Measurements from ENCODE around the gene MMP12. TPM values are rescaled to one million over a fixed set of nuclear protein-coding genes. Genes with fewer than 3 reads are reported as not detected.

MMP12 gene
- total RNA-seq, 4 donors from 2014 or later, result not detected

- TF ChIP-seq CTCF (IDR thresholded peaks at IDR 0.05) (no peak), EP300 (IDR thresholded peaks at IDR 0.05) (no peak), POLR2A (IDR thresholded peaks at IDR 0.05) (no peak)
- H3K9me3 ChIP-seq, result no peaks in the 10 kb centered on the region
- no peak for DNase-seq (ENCODE audit: low spot score in 2 of 2)
- 70 to 73% methylated on average over 5 of the region's 5 CpGs for WGBS, 2 donors
- H3K27me3 ChIP-seq, result no peaks in the 10 kb centered on the region
- H3K4me1 ChIP-seq, result no peaks in the 10 kb centered on the region
- no peak overlapping the region for H3K4me3 ChIP-seq
- no peaks in the 10 kb centered on the region for H3K36me3 ChIP-seq
- no peak overlapping the region for H3K27ac ChIP-seq
These were observed 44.6 kb downstream of the MMP12 start for GRCh38 chr11:102830001-102830727.

DNA sequence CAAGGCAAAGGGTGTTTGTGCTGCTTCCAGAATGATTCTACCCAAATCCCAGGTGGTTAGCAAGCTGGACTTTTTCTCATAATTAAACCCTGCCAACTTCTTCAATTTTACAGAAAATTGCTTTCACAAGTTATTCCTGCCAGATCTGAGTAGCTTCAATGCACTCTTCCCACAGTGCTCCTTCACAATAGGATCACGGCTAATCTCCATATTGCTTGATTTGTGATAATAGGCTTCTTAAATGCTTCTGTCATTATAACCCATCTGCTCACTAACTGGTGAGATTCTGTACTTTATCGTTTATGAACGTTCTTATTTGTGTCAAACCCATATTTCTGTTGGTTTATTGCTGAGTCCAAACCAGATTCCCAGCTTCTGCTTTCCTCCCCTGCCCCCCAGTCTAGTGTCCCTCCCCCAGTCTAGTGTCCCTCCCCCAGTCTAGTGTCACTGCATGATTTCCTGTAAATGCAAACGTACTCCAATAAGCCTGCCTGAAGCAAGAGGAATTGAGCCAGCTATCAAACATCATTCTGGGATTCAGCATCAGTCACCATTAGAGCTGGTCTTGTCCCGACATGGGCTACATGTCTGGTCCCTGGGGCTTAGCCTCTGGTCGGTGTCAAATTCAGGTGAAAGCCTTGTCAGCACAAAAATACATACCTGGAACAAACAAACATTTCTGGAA is 45.3 kb downstream of the MMP12 start:
- WGBS, 2 donors, result 68 to 71% methylated on average over 6 of the region's 6 CpGs
- no peak overlapping the region for H3K27ac ChIP-seq

DNA sequence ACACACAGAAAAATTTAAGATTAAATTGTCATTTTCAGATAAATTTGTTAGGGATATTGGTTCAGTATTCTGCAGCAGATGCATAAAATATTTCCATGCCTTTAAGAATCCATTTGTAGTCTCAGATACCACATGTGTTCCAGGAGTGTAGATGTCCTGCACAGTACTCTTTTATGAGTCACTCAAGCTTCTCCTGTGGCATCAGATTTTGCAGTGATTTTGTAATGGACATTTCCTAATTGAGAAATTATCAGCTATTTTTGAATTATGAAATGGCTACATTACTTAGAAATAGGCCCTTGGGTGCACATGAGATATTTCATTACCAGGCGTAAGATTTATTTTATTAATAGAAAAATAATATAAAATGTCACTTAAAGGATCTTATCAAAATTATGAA is 50.2 kb downstream of the MMP12 start:
- no peak for TF ChIP-seq EP300 (IDR thresholded peaks at IDR 0.05)
- TF ChIP-seq POLR2A (IDR thresholded peaks at IDR 0.05), result no peak
- TF ChIP-seq CTCF (IDR thresholded peaks at IDR 0.05), result no peak
- WGBS, 2 donors, result 93% methylated on average over 1 of the region's 1 CpG

More for the DNA sequence above, 45.3 kb downstream of the MMP12 start:
- Histone ChIP-seq H3K27me3 (no peaks in the 10 kb centered on the region), H3K4me1 (no peaks in the 10 kb centered on the region), H3K36me3 (no peaks in the 10 kb centered on the region), H3K4me3 (no peak overlapping the region), H3K9me3 (no peaks in the 10 kb centered on the region)
- TF ChIP-seq CTCF (IDR thresholded peaks at IDR 0.05), result no peak
- TF ChIP-seq EP300 (IDR thresholded peaks at IDR 0.05), result no peak
- no peak for TF ChIP-seq POLR2A (IDR thresholded peaks at IDR 0.05)
- DNase-seq (ENCODE audit: low spot score in 2 of 2), result no peak

GRCh38 chr11:102819491-102819890 is 55.3 kb downstream of the MMP12 start:
- no peaks in the 10 kb centered on the region for H3K36me3 ChIP-seq
- H3K4me3 ChIP-seq, result no peak overlapping the region
- H3K4me1 ChIP-seq, result no peaks in the 10 kb centered on the region
- 68 to 81% methylated on average over 6 of the region's 6 CpGs for WGBS, 2 donors
- H3K27ac ChIP-seq, result no peak overlapping the region
- no peak for TF ChIP-seq CTCF (IDR thresholded peaks at IDR 0.05)
- TF ChIP-seq POLR2A (IDR thresholded peaks at IDR 0.05), result no peak
- no peak for TF ChIP-seq EP300 (IDR thresholded peaks at IDR 0.05)
- H3K9me3 ChIP-seq, result peaks cover 0 to 5% (median 0%) of the 10 kb centered on the region in 4 donors
- no peak for DNase-seq (ENCODE audit: low spot score in 2 of 2)
- no peaks in the 10 kb centered on the region for H3K27me3 ChIP-seq

More for the DNA sequence above, 50.2 kb downstream of the MMP12 start:
- Histone ChIP-seq H3K4me3 (no peak overlapping the region), H3K27ac (no peak overlapping the region), H3K4me1 (no peaks in the 10 kb centered on the region), H3K36me3 (no peaks in the 10 kb centered on the region), H3K27me3 (no peaks in the 10 kb centered on the region), H3K9me3 (no peaks in the 10 kb centered on the region)
- no peak for DNase-seq (ENCODE audit: low spot score in 2 of 2)

DNA sequence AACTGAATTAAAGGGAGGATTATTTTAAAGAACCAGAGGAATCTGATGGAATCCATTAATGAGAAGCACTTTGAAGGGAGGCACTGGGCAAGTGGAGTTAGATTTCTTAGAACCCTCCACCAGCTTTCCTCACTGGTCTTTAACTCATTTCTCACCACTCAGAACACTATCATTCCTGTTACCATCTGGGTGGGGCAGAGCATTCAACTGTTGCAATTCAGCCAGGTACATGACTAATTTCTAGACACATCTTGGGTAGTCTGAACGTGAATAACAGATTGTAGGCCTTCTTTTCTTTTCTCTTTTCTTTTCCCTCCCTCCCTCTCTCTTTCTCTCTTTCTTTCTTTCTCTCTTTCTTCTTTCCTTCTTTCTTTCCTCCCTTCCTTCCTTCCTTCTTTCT is 61.3 kb downstream of the MMP12 start:
- TF ChIP-seq POLR2A (IDR thresholded peaks at IDR 0.05) (no peak), EP300 (IDR thresholded peaks at IDR 0.05) (no peak), CTCF (IDR thresholded peaks at IDR 0.05) (no peak)
- DNase-seq (ENCODE audit: low spot score in 2 of 2), result no peak
- Histone ChIP-seq H3K27ac (no peak overlapping the region), H3K9me3 (peaks cover 0 to 5% (median 0%) of the 10 kb centered on the region in 4 donors), H3K4me3 (no peak overlapping the region), H3K27me3 (no peaks in the 10 kb centered on the region), H3K4me1 (no peaks in the 10 kb centered on the region), H3K36me3 (no peaks in the 10 kb centered on the region)
- 80 to 85% methylated on average over 1 of the region's 1 CpG for WGBS, 2 donors

All from tibial nerve (tissue), 4 donors.